SJSA1 (cell line): ENCODE results near the gene A4GNT. TPM values are rescaled to one million over a fixed set of nuclear protein-coding genes. Genes with fewer than 3 reads are reported as not detected.

ENCODE experiments used
- DNase-seq, 2 experiments: peaks; one replicate each; pipeline ENCODE4 v3.0.0-alpha.2; 2015 to 2020; ENCODE audit warnings: low spot score in 2 of 2, low read depth in 1 of 2
- H3K27ac ChIP-seq: fragments of 250-450 bp; sonication (Bioruptor Pico); 2 replicates; pipeline ENCODE4 v1.5.1; 2020; ENCODE audit warnings: mild to moderate bottlenecking, moderate library complexity
- H3K27me3 ChIP-seq: fragments of 250-450 bp; sonication (Bioruptor Pico); replicated peaks from 2 replicates; pipeline ENCODE4 v1.5.1; 2020; ENCODE audit warnings: mild to moderate bottlenecking, moderate library complexity
- H3K36me3 ChIP-seq: fragments of 250-450 bp; sonication (Bioruptor Pico); 2 replicates; pipeline ENCODE4 v1.5.1; 2020; ENCODE audit warnings: mild to moderate bottlenecking
- H3K4me1 ChIP-seq: fragments of 250-450 bp; sonication (Bioruptor Pico); replicated peaks from 2 replicates; pipeline ENCODE4 v1.6.1; 2021; ENCODE audit warnings: mild to moderate bottlenecking
- H3K4me3 ChIP-seq: fragments of 250-450 bp; sonication (Bioruptor Pico); 2 replicates; pipeline ENCODE4 v1.5.1; 2020; ENCODE audit warnings: mild to moderate bottlenecking
- H3K9me3 ChIP-seq: fragments of 250-450 bp; sonication (Bioruptor Pico); replicated peaks from 2 replicates; pipeline ENCODE4 v1.5.1; 2020; ENCODE audit warnings: mild to moderate bottlenecking
- total RNA-seq: library from RNA; depleted of rRNA; stranded (reverse); fragments of >200 nt; shearing (Covaris generic); gene quantifications from 2 replicates; pipeline ENCODE4 v1.2.3, GENCODE V29; 2014

Gene A4GNT
- total RNA-seq, 1 experiment from 2014 or later, result not detected

DNA sequence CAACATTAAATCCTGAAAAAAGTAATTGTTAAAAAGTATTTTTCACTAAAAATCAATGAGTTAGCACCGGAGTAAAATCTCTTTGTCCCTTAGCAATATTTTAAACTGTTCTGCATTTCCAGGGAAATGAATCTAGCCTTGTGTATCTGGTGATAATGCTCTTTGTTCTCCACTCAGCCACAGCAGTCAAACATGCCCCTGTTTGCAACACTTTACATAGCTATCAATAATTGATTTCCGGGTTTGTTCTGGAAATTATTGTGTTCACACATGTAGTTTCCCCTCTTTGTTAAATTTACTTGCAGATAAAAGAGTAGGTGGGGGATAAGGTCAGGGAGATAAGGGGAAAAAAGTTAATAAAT lies 3.6 kb upstream of the A4GNT start:
- Histone ChIP-seq H3K27ac (no peak overlapping the region), H3K36me3 (no peaks in the 10 kb centered on the region), H3K4me3 (no peak overlapping the region), H3K4me1 (peaks cover 7% of the 10 kb centered on the region), H3K27me3 (no peaks in the 10 kb centered on the region; the same call in 1 of the 2 replicates), H3K9me3 (no peaks in the 10 kb centered on the region)
- no peak for DNase-seq

DNA sequence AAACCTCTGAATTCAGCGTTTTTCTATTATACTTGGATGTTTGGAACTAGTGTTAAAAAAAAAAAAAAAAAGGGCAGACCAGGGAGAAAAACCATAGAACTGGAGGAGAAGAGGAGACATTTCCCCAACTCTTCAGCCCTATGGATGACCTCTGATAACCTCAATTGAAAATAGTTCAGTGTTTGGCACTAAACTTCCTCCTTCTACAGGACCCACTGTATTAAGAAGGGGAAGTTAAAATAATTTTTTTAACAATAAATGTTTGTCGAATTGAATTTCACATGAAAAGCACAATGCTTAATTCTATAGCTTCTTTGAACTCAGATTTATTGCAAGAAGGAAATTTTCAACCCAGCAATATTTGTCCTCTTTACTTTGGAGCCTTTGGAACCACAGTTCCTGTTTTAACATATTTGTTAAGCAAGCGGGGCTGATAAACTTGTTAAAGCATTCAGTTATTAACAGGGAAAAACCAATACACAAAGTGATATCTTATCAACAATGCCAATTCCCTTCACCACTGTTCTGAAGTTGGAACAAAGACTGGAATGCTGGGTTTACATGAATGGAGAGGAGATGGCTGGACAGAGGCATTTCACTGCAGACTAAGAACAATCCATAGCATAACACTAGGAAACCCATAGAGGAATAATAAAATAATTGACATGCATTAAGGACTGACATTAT lies 3.1 kb upstream of the A4GNT start:
- Histone ChIP-seq H3K4me1 (peaks cover 2% of the 10 kb centered on the region), H3K36me3 (no peaks in the 10 kb centered on the region), H3K27ac (no peak overlapping the region), H3K4me3 (no peak overlapping the region), H3K27me3 (peaks cover 2% of the 10 kb centered on the region; the same call in 1 of the 2 replicates), H3K9me3 (no peaks in the 10 kb centered on the region)
- DNase-seq, result no peak

GRCh38 chr3:138127636-138128365 lies 4.4 kb downstream of the A4GNT start:
- Histone ChIP-seq H3K4me1 (peaks cover 16% of the 10 kb centered on the region), H3K27me3 (peaks cover 2% of the 10 kb centered on the region), H3K27ac (no peak overlapping the region), H3K4me3 (no peak overlapping the region), H3K36me3 (no peaks in the 10 kb centered on the region), H3K9me3 (no peaks in the 10 kb centered on the region)
- no peak for DNase-seq

- H3K27ac ChIP-seq, result no peak overlapping the region
- H3K27me3 ChIP-seq, result peaks cover 2% of the 10 kb centered on the region
- H3K4me1 ChIP-seq, result peaks cover 16% of the 10 kb centered on the region
- H3K36me3 ChIP-seq, result no peaks in the 10 kb centered on the region
- no peaks in the 10 kb centered on the region for H3K9me3 ChIP-seq
- no peak overlapping the region for H3K4me3 ChIP-seq
- DNase-seq, result peak in 1 of 2 experiments; percentile 14
Measured at GRCh38 chr3:138125548-138126221, 6.5 kb downstream of the A4GNT start.

DNA sequence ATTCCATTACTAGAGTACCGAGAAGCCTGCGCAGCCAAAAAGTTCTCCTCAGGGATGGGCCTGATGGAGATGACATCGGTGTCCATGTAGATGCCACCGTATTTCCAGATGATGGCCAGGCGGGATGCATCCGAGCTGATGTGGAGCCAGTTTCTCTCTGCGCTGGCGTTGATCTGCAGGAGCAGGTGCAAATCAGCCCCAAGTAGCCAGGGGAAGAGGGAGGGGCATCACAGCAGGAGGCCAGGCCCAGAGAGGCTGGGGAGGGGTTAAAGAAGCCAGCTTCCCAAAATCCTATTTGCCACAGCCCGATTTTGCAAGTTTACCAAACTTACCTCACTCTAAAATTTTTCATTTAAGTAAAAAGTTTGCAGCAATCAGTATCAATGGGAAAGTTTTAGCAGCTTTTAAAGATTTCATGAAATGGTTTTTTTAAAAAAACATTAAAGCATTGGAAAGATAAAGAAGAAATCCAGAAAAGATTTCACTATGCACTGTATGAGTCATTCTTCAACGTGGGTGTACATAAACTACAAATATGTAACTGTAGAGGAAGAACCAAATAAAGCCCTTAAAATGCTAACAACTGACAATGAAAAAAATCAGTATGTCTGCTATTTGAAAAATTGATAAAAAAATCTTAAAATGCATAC lies 7.4 kb downstream of the A4GNT start:
- peaks cover 16% of the 10 kb centered on the region for H3K4me1 ChIP-seq
- H3K4me3 ChIP-seq, result no peak overlapping the region
- no peaks in the 10 kb centered on the region for H3K36me3 ChIP-seq
- no peaks in the 10 kb centered on the region for H3K9me3 ChIP-seq
- no peaks in the 10 kb centered on the region for H3K27me3 ChIP-seq
- no peak for DNase-seq
- H3K27ac ChIP-seq, result no peak overlapping the region

DNA sequence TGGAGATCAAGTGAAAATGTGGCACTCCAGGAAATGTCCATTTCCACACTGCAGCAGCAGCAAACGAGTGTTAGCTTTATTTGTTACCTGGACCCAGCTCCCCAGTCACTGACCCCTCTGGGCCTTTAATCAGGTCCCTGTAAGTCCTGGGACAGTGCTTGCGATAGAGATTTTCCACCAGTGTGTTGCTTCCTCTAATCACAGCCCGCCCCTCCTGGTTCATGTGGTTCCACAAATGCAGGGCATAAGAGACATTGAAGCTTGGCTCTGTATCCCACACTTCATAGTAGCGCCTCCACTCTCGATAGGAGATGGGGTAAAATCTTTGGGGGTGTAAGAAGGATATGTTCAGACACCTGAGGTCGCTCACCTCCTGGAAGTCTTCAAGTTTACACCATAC lies 8.0 kb downstream of the A4GNT start:
- no peak overlapping the region for H3K27ac ChIP-seq
- peaks cover 16% of the 10 kb centered on the region for H3K4me1 ChIP-seq
- H3K27me3 ChIP-seq, result no peaks in the 10 kb centered on the region
- peak in 1 of 2 experiments; percentile 16 for DNase-seq
- H3K36me3 ChIP-seq, result no peaks in the 10 kb centered on the region
- no peak overlapping the region for H3K4me3 ChIP-seq
- no peaks in the 10 kb centered on the region for H3K9me3 ChIP-seq

DNA sequence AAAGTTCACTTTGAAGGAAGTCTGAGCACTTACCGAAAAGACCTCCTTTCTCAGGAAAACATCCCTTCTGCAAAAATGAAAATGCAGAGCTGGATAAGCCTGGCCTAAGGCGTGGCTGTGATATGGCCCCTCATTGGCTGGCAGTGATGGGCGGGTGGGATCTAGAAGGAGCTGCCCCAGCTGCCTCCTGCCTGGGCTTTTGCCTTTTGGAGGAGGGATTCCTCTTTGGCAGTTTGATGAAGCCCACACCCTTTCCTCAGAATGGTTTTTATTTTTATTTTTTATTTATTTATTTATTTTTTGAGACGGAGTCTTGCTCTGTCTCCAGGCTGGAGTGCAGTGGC lies 12.8 kb downstream of the A4GNT start:
- Histone ChIP-seq H3K4me1 (peaks cover 8% of the 10 kb centered on the region), H3K27ac (no peak overlapping the region), H3K4me3 (no peak overlapping the region), H3K27me3 (no peaks in the 10 kb centered on the region), H3K9me3 (no peaks in the 10 kb centered on the region), H3K36me3 (peaks cover 9% of the 10 kb centered on the region; the same call in 1 of the 2 replicates)
- DNase-seq, result peak in 1 of 2 experiments; percentile 14

DNA sequence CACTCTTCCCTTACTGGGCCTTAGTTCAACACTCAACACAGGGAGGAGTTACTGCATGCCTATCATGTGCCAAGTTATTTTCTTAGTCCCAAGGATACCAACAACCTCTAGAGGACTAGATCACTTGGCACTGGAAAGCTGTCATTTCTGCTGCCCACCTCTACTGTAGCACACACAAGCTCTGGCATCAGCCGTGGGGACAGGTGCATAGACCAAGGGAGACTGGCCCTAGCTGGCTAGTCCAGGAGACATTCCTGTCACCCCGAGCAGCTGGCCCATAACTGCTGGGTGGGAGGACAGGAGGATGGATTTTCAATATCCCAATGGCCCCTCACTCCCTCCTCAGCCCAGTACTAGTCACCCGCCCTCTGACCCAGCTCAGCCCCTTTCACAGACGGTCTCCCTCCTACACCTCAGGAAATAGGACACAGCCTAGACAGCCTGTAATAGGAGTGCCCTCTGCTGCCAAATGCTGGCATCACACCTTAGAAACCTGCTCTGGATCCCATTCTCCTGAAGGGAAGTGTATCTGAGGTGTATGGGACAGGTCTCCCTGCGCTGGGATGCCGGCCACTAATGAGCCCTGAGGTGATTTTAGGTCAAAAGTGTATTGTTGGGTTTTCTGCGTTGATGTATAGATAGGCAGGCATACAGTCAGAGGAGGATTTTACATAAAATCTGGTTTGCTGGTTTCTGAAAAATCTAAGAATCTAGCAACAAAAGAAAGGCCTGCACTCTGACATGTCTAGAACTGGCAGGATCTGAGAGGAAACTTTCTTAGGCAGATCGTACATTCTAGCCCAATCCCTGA lies 13.4 kb downstream of the A4GNT start:
- Histone ChIP-seq H3K27me3 (no peaks in the 10 kb centered on the region), H3K27ac (no peak overlapping the region), H3K9me3 (no peaks in the 10 kb centered on the region), H3K4me1 (peaks cover 14% of the 10 kb centered on the region), H3K36me3 (peaks cover 9% of the 10 kb centered on the region; the same call in 1 of the 2 replicates), H3K4me3 (no peak overlapping the region)
- peak; percentile 65 to 66 for DNase-seq

DNA sequence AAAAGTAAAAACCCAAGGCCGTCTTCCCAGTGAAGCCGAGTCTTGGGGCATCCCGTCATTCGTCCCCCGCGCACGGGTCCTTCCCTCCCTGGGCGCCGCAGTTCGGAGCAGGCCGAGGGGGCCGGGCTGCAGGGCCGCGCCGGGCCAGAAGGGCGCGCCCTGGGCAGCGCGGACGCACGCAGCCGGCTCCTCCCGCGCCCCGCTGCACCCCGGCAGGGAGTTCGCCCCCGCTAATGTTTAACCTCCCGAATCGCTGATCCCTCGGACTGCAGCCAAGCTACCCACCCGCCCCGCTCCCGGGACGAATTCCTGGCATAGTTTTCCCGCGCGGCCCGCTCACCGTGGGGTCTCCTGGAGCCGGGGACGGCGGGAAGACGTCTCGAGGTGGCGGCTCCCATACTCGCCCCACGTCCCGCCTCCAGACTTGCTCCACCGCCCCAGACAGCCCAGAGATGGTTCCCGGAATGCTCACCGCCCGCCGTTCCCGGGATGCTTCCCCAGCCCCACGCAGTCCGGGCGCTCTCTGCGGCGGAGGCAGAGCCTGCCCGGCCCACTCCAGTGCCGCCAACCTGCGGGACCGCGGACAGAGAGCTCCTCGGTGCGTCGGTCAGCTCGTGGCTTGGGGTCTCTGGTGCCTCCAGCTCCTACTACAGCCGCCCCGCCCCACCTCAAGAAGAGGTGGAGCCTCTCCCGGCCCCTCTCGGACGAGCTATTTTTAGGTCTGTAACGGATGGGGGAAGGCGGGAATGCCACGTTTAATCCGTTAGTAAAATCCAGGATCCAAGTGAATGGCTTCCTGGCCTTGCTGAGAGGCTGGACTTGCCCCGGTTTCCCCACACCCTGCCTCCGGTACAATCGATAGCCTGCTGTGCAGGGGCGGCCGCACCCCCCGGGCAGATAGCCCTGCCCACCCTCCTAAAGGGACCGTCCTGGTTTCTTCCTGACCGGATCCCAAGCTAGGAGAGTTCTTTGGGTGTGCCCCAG lies 16.9 kb downstream of the A4GNT start, which contains the start of gene DZIP1L:
Gene DZIP1L, minus strand, starts transcription at position 621 of the 984 bp plus-strand sequence. CDS start 11,637 bp downstream, outside the sequence.
- no peaks in the 10 kb centered on the region for H3K27me3 ChIP-seq
- peak within 1 kb of the TSS; percentile 73 for H3K4me3 ChIP-seq
- peaks cover 31% of the 10 kb centered on the region for H3K36me3 ChIP-seq
- H3K27ac ChIP-seq, result peak within 1 kb of the TSS; percentile 89
- H3K4me1 ChIP-seq, result peaks cover 26% of the 10 kb centered on the region
- DNase-seq, result peak; percentile 78 to 89
- no peaks in the 10 kb centered on the region for H3K9me3 ChIP-seq

DNA sequence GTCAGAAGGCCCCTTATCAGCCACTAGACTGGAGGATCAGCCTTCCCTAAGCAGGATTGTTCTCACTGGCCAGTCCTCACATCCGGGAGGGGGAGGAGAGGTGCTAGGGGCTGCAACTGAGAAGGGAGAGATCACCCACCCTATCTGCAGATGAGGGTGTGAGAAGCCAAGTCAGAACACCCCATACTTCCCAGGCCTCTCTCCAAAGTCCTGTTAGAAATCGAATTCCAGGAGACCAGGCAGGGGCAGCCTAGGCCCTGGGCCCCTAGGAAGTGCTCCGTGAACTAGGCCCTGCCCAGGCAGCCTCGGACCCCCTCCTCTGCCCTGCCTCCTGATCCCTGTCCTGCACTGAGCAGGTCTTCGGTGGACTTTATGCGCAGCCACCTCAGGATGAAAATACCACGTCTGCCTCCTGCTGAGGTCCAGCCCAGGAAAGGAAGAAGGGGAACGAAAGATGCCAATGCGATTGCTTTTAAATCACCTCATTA lies 17.7 kb downstream of the A4GNT start:
- Histone ChIP-seq H3K4me3 (peak overlapping the region; percentile 73), H3K27me3 (no peaks in the 10 kb centered on the region), H3K4me1 (peaks cover 26% of the 10 kb centered on the region), H3K27ac (peak overlapping the region; percentile 89), H3K9me3 (no peaks in the 10 kb centered on the region), H3K36me3 (peaks cover 38% of the 10 kb centered on the region)
- peak in 1 of 2 experiments; percentile 45 for DNase-seq

- Histone ChIP-seq H3K9me3 (no peaks in the 10 kb centered on the region), H3K36me3 (peaks cover 50% of the 10 kb centered on the region), H3K4me3 (no peak overlapping the region), H3K4me1 (peaks cover 26% of the 10 kb centered on the region), H3K27me3 (no peaks in the 10 kb centered on the region), H3K27ac (no peak overlapping the region)
- no peak for DNase-seq
Measured at GRCh38 chr3:138113326-138113725, 18.9 kb downstream of the A4GNT start.

DNA sequence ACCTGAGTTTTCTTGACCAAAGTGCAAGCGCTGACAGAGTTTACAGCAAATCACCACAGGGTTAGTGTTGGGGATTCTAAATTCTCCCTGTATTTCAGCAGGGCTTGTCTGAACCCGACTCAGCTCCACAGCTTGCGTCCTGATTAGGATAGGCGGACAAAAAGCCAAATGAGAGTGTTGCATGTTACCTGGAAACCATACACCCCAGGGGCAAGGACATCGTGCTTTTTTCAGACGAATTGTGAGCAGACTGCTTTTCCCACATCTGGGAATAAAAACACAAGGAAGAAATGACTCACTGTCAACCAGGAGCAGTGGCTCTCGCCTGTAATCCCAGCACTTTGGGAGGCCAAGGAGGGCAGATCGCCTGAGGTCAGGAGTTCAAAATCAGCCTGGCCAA lies 19.8 kb downstream of the A4GNT start:
- no peaks in the 10 kb centered on the region for H3K27me3 ChIP-seq
- H3K9me3 ChIP-seq, result no peaks in the 10 kb centered on the region
- peaks cover 57% of the 10 kb centered on the region for H3K36me3 ChIP-seq
- H3K27ac ChIP-seq, result no peak overlapping the region
- H3K4me1 ChIP-seq, result peaks cover 26% of the 10 kb centered on the region
- no peak overlapping the region for H3K4me3 ChIP-seq
- no peak for DNase-seq
